GM13977 (cell line): Measurements from ENCODE around the gene CAPN1.

Experiments
- DNase-seq: peaks from one replicate; pipeline ENCODE4 v3.0.0; 2012; ENCODE audit warnings: low spot score
- CTCF ChIP-seq: IDR thresholded peaks from 2 replicates; pipeline ENCODE4 v1.5.1; 2012; ENCODE audit warnings: mild to moderate bottlenecking, control low read depth; ENCODE audit not compliant: insufficient read depth; ENCODE audit errors: extremely low read depth, missing control alignments
- in situ Hi-C: fragments of 300-500 bp; cut with MboI; formaldehyde crosslinking; loops from one replicate; pipeline ENCODE4 v1.12.0; 2022; ENCODE audit warnings: low sequenced_read_pairs, low pct_unique_long_range_greater_than_20kb, mixed read lengths, inconsistent platforms; ENCODE audit not compliant: unreplicated experiment

The CAPN1 gene

GRCh38 chr11:65217441-65218423, 36.0 kb downstream of the CAPN1 start:
- no peak for DNase-seq
- no peak for TF ChIP-seq CTCF
- in situ Hi-C loops: no loop called here

GRCh38 chr11:65218446-65218845, 36.7 kb downstream of the CAPN1 start:
- TF ChIP-seq CTCF: no peak
- DNase-seq: no peak
- in situ Hi-C loops: no loop called here

- TF ChIP-seq CTCF: no peak
- in situ Hi-C loops: no loop called here
- DNase-seq: no peak
Measured at GRCh38 chr11:65219930-65220213, 38.1 kb downstream of the CAPN1 start.

GRCh38 chr11:65221026-65221425, 39.3 kb downstream of the CAPN1 start:
- in situ Hi-C loops: no loop called here
- no peak for TF ChIP-seq CTCF
- DNase-seq: no peak

GRCh38 chr11:65223011-65223410, 41.3 kb downstream of the CAPN1 start:
- in situ Hi-C loops: no loop called here
- no peak for TF ChIP-seq CTCF

GRCh38 chr11:65224930-65225278, 43.2 kb downstream of the CAPN1 start:
- TF ChIP-seq CTCF: no peak
- no peak for DNase-seq

More at GRCh38 chr11:65223011-65223410, 41.3 kb downstream of the CAPN1 start:
- no peak for DNase-seq

More at GRCh38 chr11:65224930-65225278, 43.2 kb downstream of the CAPN1 start:
- in situ Hi-C loops: no loop called here
